ENCODE results near the gene INS. TPM values are rescaled to one million over a fixed set of nuclear protein-coding genes. Genes with fewer than 3 reads are reported as not detected.
A peak's percentile ranks its signal among the peaks of the same experiment; 100 is the strongest.

Gene INS
- total RNA-seq, 1 experiment from 2014 or later: not detected

DNA sequence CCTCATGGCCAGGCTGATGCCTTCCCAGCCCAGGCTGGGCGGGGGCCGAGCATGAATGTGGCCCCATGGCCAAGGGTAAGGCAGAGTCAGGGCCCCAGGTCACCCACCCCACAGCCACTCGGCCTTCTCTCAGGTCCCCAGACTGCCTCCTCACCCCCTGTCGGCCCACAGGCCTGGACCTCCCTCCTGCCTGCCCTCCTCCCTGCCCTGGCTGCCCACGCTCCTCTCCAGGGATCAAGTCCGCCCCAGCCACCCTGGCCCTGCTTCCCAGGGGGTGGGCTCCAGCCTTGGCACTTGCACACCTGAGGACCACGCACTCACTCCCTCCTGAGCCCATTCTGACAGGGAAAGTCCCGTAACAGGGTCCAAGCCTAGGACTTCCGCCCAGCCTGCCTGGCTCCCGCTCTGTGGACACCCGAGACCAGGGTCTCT lies 48.4 kb upstream of the INS start:
- Mint-ChIP-seq H3K9me3 (no peaks in the 10 kb centered on the region), H3K27me3 (ENCODE audit: low read depth) (peaks cover 48% of the 10 kb centered on the region), H3K4me3 (no peak overlapping the region), H3K4me1 (peaks cover 14% of the 10 kb centered on the region in 2 experiments), H3K27ac (no peak overlapping the region; a peak in 1 of 7 replicates), H3K36me3 (ENCODE audit: insufficient read depth in 1 of 3, low read depth in 3 of 3) (no peaks in the 10 kb centered on the region)
- Histone ChIP-seq H4K91ac (ENCODE audit: insufficient read length, low read depth, low read length) (no peak overlapping the region), H3K9ac (ENCODE audit: extremely low read depth, insufficient read length, low read length) (no peak overlapping the region), H4K5ac (ENCODE audit: insufficient read length, low read depth, low read length) (no peak overlapping the region), H3K14ac (ENCODE audit: insufficient read depth, low read length) (no peak overlapping the region), H3K27me3 (ENCODE audit: insufficient read depth, low read length) (no peaks in the 10 kb centered on the region; the same call in 1 of the 2 replicates), H2BK120ac (ENCODE audit: low read depth, low read length, poor library complexity, severe bottlenecking) (no peak overlapping the region), H3K27ac (ENCODE audit: insufficient read length, low read depth, low read length) (no peak overlapping the region), H3K18ac (ENCODE audit: insufficient read length, low read depth, low read length) (no peak overlapping the region), H4K8ac (replicated peaks; ENCODE audit: insufficient read length, low read depth, low read length) (no peak overlapping the region), H3K79me1 (ENCODE audit: insufficient read depth, low read depth, low read length, poor library complexity, severe bottlenecking) (no peaks in the 10 kb centered on the region), H3K79me2 (ENCODE audit: insufficient read depth, low read length) (no peaks in the 10 kb centered on the region), H2BK5ac (ENCODE audit: insufficient read length, low read length) (no peak overlapping the region), H3K23me2 (ENCODE audit: insufficient read length, low read depth, low read length, poor library complexity, severe bottlenecking) (no peaks in the 10 kb centered on the region), H4K20me1 (ENCODE audit: control insufficient read depth, insufficient read depth, insufficient read length) (no peaks in the 10 kb centered on the region), H3K4me2 (ENCODE audit: insufficient read depth, insufficient read length, low read length) (no peak overlapping the region), H3T11ph (ENCODE audit: low read length) (no peak overlapping the region), H2AK5ac (ENCODE audit: insufficient read length, low read length) (no peak overlapping the region), H2AFZ (ENCODE audit: low read length) (no peak overlapping the region), H2BK12ac (ENCODE audit: insufficient read length, low read depth, low read length) (no peak overlapping the region), H3K4me1 (ENCODE audit: insufficient read depth, low read length) (peaks cover 3% of the 10 kb centered on the region; the same call in 1 of the 2 replicates), H2BK20ac (ENCODE audit: low read depth, low read length, poor library complexity, severe bottlenecking) (no peak overlapping the region), H3K56ac (ENCODE audit: insufficient read length, low read depth, low read length) (no peak overlapping the region), H2BK15ac (ENCODE audit: low read depth, low read length) (no peak overlapping the region), H3K9me3 (ENCODE audit: control insufficient read depth, low read depth, low read length) (no peaks in the 10 kb centered on the region), H3K23ac (ENCODE audit: insufficient read length, low read depth, low read length) (no peak overlapping the region), H3K4ac (ENCODE audit: low read depth, low read length) (no peak overlapping the region)
- WGBS (ENCODE audit: extremely low coverage, insufficient read length, low lambda C conversion rate): no CpG with 5 or more reads among the region's 11 CpGs
- TF ChIP-seq, protein P1, sequence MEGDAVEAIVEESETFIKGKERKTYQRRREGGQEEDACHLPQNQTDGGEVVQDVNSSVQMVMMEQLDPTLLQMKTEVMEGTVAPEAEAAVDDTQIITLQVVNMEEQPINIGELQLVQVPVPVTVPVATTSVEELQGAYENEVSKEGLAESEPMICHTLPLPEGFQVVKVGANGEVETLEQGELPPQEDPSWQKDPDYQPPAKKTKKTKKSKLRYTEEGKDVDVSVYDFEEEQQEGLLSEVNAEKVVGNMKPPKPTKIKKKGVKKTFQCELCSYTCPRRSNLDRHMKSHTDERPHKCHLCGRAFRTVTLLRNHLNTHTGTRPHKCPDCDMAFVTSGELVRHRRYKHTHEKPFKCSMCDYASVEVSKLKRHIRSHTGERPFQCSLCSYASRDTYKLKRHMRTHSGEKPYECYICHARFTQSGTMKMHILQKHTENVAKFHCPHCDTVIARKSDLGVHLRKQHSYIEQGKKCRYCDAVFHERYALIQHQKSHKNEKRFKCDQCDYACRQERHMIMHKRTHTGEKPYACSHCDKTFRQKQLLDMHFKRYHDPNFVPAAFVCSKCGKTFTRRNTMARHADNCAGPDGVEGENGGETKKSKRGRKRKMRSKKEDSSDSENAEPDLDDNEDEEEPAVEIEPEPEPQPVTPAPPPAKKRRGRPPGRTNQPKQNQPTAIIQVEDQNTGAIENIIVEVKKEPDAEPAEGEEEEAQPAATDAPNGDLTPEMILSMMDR (conservative IDR thresholded peaks at IDR 0.05): no peak
- peak; percentile 18 for DNase-seq

Data from H9 (cell line).